HepG2 (cell line): ENCODE data around the gene LDLR. TPM values are rescaled to one million over a fixed set of nuclear protein-coding genes. Genes with fewer than 3 reads are reported as not detected.
A peak's percentile ranks its signal among the peaks of the same experiment; 100 is the strongest.

Experiments
- ATAC-seq: fragments of 200-7000 bp; cut with Tn5 transposase; 3 replicates; pipeline ENCODE4 v1.9.1; 2020; ENCODE audit warnings: mild to moderate bottlenecking, moderate library complexity
- BruUV-seq: library from RNA; stranded (reverse); fragments of 400-500 nt; replicated peaks from 2 replicates; lab custom pipeline; 2021; lab: Mats Ljungman, UMichigan
- CTCF ChIA-PET: fragments of 300-600 bp; formaldehyde crosslinking; extraction: SDS; loops from one replicate; lab custom pipeline; 2021; ENCODE audit warnings: low total read pairs, inconsistent platforms, low intra/inter-chr PET ratio; lab: Yijun Ruan, JAX
- POLR2A ChIA-PET: fragments of 350-600 bp; sonication (Branson Sonifier 250); formaldehyde crosslinking; loops from one replicate; lab custom pipeline; 2020; ENCODE audit warnings: antibody characterized with exemption, inconsistent platforms; lab: Yijun Ruan, JAX
- DNase-seq: peaks from one replicate; pipeline ENCODE4 v3.0.0-alpha.2; 2015; ENCODE audit warnings: low spot score
- FAIRE-seq: peaks from 3 replicates; lab custom pipeline; 2011; peaks lifted over from hg19 to GRCh38; lab: Jason Lieb, UNC
- H2AFZ ChIP-seq: one replicate; pipeline ENCODE4 v1.6.1; 2011; ENCODE audit warnings: low read length, inconsistent platforms
- H3K27ac ChIP-seq: fragments of 300-600 bp; 3 replicates; pipeline ENCODE4 v1.8.0; 2011; ENCODE audit warnings: mixed run types, mild to moderate bottlenecking, mixed read lengths, low read length, inconsistent platforms; ENCODE audit not compliant: insufficient read depth; ENCODE audit errors: extremely low read length
- H3K27me3 ChIP-seq, 2 experiments: fragments of 200-600 bp in 1 of 2; 2 replicates in 1 of 2; 3 replicates in 1 of 2; pipeline versions ENCODE4 v1.6.0 to v1.8.0; 2011; ENCODE audit warnings: low read length in 2 of 2, mild to moderate bottlenecking in 2 of 2, moderate library complexity in 2 of 2, inconsistent platforms in 1 of 2; ENCODE audit not compliant: insufficient read depth in 2 of 2, control insufficient read depth in 1 of 2
- H3K36me3 ChIP-seq, 2 experiments: fragments of 200-600 bp in 1 of 2; replicated peaks in 1 of 2; 2 replicates in 1 of 2; 3 replicates in 1 of 2; pipeline versions ENCODE4 v1.5.1 to v1.8.0; 2011; ENCODE audit warnings: low read length in 2 of 2, inconsistent platforms in 1 of 2; ENCODE audit not compliant: insufficient read depth in 2 of 2, control insufficient read depth in 1 of 2
- H3K4me1 ChIP-seq: 2 replicates; pipeline ENCODE4 v1.5.1; 2012; ENCODE audit warnings: low read length, inconsistent platforms; ENCODE audit not compliant: insufficient read depth
- H3K4me2 ChIP-seq: 2 replicates; pipeline ENCODE4 v1.6.0; 2011; ENCODE audit warnings: low read depth, low read length, inconsistent platforms
- H3K4me3 ChIP-seq, 3 experiments: fragments of 200-600 bp in 1 of 3; sonication (generic), shearing (Covaris generic) in 1 of 3; replicated peaks in 1 of 3; 2 replicates each; pipeline ENCODE4 v1.5.1; 2011 to 2016; ENCODE audit warnings: low read length in 3 of 3, inconsistent platforms in 2 of 3, low read depth in 2 of 3, mild to moderate bottlenecking in 2 of 3, control low read depth in 1 of 3, mixed read lengths in 1 of 3; ENCODE audit not compliant: insufficient read depth in 1 of 3
- H3K79me2 ChIP-seq: one replicate; pipeline ENCODE4 v1.6.1; 2011; ENCODE audit warnings: low read length, inconsistent platforms; ENCODE audit not compliant: insufficient read depth
- H3K9ac ChIP-seq: 2 replicates; pipeline ENCODE4 v1.6.0; 2011; ENCODE audit warnings: mild to moderate bottlenecking, low read depth, low read length, inconsistent platforms; ENCODE audit not compliant: insufficient read depth
- H3K9me3 ChIP-seq: 2 replicates; pipeline ENCODE4 v1.5.1; 2012; ENCODE audit warnings: mild to moderate bottlenecking, low read length
- H4K20me1 ChIP-seq: 2 replicates; pipeline ENCODE4 v1.6.0; 2011; ENCODE audit warnings: inconsistent platforms, mild to moderate bottlenecking, low read length, moderate library complexity; ENCODE audit not compliant: insufficient read depth
- AGO2 ChIP-seq: fragments of 200-400 bp; formaldehyde crosslinking; optimal IDR thresholded peaks from 2 replicates; pipeline ENCODE3; 2017; ENCODE audit warnings: mild to moderate bottlenecking, low read depth, low read length, moderate library complexity
- AHR ChIP-seq: IDR thresholded peaks from 2 replicates; pipeline ENCODE4 v1.6.1; 2018; ENCODE audit warnings: missing genetic modification reagents, missing compliant biosample characterization
- BHLHE40 ChIP-seq: IDR thresholded peaks from 2 replicates; pipeline ENCODE4 v1.6.1; 2011; ENCODE audit warnings: low read length, improper control_type of control experiment
- ELF3 ChIP-seq: IDR thresholded peaks from 2 replicates; pipeline ENCODE4 v1.6.1; 2016; ENCODE audit warnings: missing genetic modification reagents, missing compliant biosample characterization
- HNF4A ChIP-seq: sonication (generic); formaldehyde crosslinking; IDR thresholded peaks from 2 replicates; pipeline ENCODE4 v1.4.0; 2020; ENCODE audit warnings: missing genetic modification reagents
- HOXA9 ChIP-seq: sonication (generic); formaldehyde crosslinking; IDR thresholded peaks from 2 replicates; pipeline ENCODE4 v1.8.1; 2022; ENCODE audit warnings: missing genetic modification reagents, mild to moderate bottlenecking, moderate library complexity, borderline replicate concordance
- PAF1 ChIP-seq: IDR thresholded peaks from 2 replicates; pipeline ENCODE4 v1.6.1; 2016; ENCODE audit warnings: missing genetic modification reagents, missing compliant biosample characterization
- PHF21A ChIP-seq: sonication (generic); formaldehyde crosslinking; IDR thresholded peaks from 2 replicates; pipeline ENCODE4 v1.5.0; 2020; ENCODE audit warnings: mild to moderate bottlenecking, missing genetic modification reagents
- POLR2A ChIP-seq, 2 experiments: IDR thresholded peaks; 2 replicates each; pipeline ENCODE4 v1.6.1; 2011; ENCODE audit warnings: low read depth in 2 of 2, low read length in 2 of 2, mild to moderate bottlenecking in 1 of 2, moderate library complexity in 1 of 2; ENCODE audit not compliant: insufficient read depth in 1 of 2
- RBM22 ChIP-seq: fragments of 200-400 bp; formaldehyde crosslinking; optimal IDR thresholded peaks from 2 replicates; pipeline ENCODE3; 2017; ENCODE audit warnings: mild to moderate bottlenecking, low read length, moderate library complexity
- SMAD9 ChIP-seq: sonication (generic); formaldehyde crosslinking; IDR thresholded peaks from 2 replicates; pipeline ENCODE4 v1.5.1; 2020; ENCODE audit warnings: mild to moderate bottlenecking, missing genetic modification reagents
- TBP ChIP-seq: sonication (generic); formaldehyde crosslinking; IDR thresholded peaks from 2 replicates; pipeline ENCODE4 v1.5.0; 2020; ENCODE audit warnings: missing genetic modification reagents
- ZNF335 ChIP-seq: sonication (generic); formaldehyde crosslinking; IDR thresholded peaks from 2 replicates; pipeline ENCODE4 v1.4.0; 2020; ENCODE audit warnings: missing genetic modification reagents
- ZSCAN29 ChIP-seq: sonication (generic); formaldehyde crosslinking; conservative IDR thresholded peaks from 2 replicates; pipeline ENCODE4 v1.4.0; 2020; ENCODE audit warnings: mild to moderate bottlenecking, missing genetic modification reagents
- WGBS: methylation state at CpG from one replicate; pipeline ENCODE4 v1.1.6; 2017; ENCODE audit warnings: low lambda C conversion rate; 5-methylcytosine and 5-hydroxymethylcytosine counted together
- in situ Hi-C: cut with HindIII; loops from 2 replicates; pipeline ENCODE4 v1.10.0; 2017; ENCODE audit warnings: low pct_unique_long_range_greater_than_20kb; ENCODE audit not compliant: extremely low pct_ligation_motif_present
- intact Hi-C: fragments of 100-400 bp; cut with micrococcal nuclease; formaldehyde crosslinking; loops from one replicate; pipeline ENCODE4 v1.10.0; 2022; ENCODE audit not compliant: unreplicated experiment
- polyA plus RNA-seq, 8 experiments: library from polyadenylated mRNA; depleted of rRNA in 3 of 8; stranded (reverse) in 7 of 8; unstranded in 1 of 8; fragments of >200 nt; fragmentation: Illumina TruSeq in 4 of 8; extraction: Trizol in 4 of 8; gene quantifications; 2 replicates each; pipeline versions ENCODE4 v1.2.1 to v1.2.3, GENCODE V29; 2011 to 2016; ENCODE audit warnings: low read depth in 4 of 8, missing spikeins in 1 of 8, mixed read lengths in 1 of 8; ENCODE audit not compliant: insufficient read depth in 1 of 8
- total RNA-seq, 5 experiments: library from RNA; depleted of rRNA; stranded (reverse); fragments of >200 nt; fragmentation: Illumina TruSeq; extraction: Trizol; gene quantifications; 2 replicates each; pipeline ENCODE4 v1.2.3, GENCODE V29; 2016; ENCODE audit warnings: low read depth in 1 of 5
- TF ChIP-seq, protein P1 (sequence below): sonication (generic); formaldehyde crosslinking; IDR thresholded peaks from 2 replicates; pipeline ENCODE4 v1.5.0; 2020; ENCODE audit warnings: mild to moderate bottlenecking, missing genetic modification reagents, borderline replicate concordance

The LDLR gene
- total and polyA plus RNA-seq, 2 of the 13 experiments (the other 11 are each of a cell fraction or from before 2014, with no cell fraction given): 51.6 to 92.5 TPM

DNA sequence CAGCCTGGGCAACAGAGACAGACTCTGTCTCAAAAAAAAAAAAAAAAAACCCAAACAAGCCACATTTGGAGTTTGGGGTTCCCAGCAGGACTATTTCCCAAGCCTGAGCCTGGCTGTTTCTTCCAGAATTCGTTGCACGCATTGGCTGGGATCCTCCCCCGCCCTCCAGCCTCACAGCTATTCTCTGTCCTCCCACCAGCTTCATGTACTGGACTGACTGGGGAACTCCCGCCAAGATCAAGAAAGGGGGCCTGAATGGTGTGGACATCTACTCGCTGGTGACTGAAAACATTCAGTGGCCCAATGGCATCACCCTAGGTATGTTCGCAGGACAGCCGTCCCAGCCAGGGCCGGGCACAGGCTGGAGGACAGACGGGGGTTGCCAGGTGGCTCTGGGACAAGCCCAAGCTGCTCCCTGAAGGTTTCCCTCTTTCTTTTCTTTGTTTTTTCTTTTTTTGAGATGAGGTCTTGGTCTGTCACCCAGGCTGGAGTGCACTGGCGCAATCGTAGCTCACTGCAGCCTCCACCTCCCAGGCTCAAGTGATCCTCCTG, 26.7 kb downstream of the LDLR start:
- 95% methylated on average over 11 of the region's 11 CpGs for WGBS
- CTCF ChIA-PET: no interaction called here
- DNase-seq: no peak
- Histone ChIP-seq H3K27ac (no peak overlapping the region), H3K4me2 (no peak overlapping the region), H3K36me3 (peaks cover 48 to 85% of the 10 kb centered on the region in 2 experiments), H3K79me2 (peaks cover 2% of the 10 kb centered on the region), H3K4me3 (no peak overlapping the region), H4K20me1 (peaks cover 31% of the 10 kb centered on the region)
- no peak for FAIRE-seq
- ATAC-seq: no peak
- intact Hi-C loops: no loop called here
- POLR2A ChIA-PET: no interaction called here
- TF ChIP-seq AGO2 (peak; percentile 11), BHLHE40 (no peak), HOXA9 (CRISPR knock-in tag) (0 out of 2 replicates have a peak, but pooled peaks have one; percentile 17), RBM22 (peak; percentile 51), POLR2A (IDR thresholded peaks at IDR 0.05; ENCODE audit: insufficient read depth in 1 of 2, low read depth in 2 of 2, low read length in 2 of 2) (no peak), PHF21A (CRISPR knock-in tag) (no peak), ZSCAN29 (CRISPR knock-in tag) (no peak)
- TF ChIP-seq, all 625 proteins: peak for 3
- in situ Hi-C loops: no loop called here
- H2AFZ ChIP-seq: no peak overlapping the region
- no TSS peak for BruUV-seq
- no peaks in the 10 kb centered on the region for H3K27me3 ChIP-seq
- no peak overlapping the region for H3K9ac ChIP-seq
- H3K4me1 ChIP-seq: no peaks in the 10 kb centered on the region
- H3K9me3 ChIP-seq: no peaks in the 10 kb centered on the region

DNA sequence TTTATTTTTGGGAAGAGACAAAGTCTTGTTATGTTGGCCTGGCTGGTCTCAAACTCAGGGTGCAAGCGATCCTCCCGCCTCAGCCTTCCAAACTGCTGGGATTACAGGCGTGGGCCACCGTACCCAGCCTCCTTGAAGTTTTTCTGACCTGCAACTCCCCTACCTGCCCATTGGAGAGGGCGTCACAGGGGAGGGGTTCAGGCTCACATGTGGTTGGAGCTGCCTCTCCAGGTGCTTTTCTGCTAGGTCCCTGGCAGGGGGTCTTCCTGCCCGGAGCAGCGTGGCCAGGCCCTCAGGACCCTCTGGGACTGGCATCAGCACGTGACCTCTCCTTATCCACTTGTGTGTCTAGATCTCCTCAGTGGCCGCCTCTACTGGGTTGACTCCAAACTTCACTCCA, 27.2 kb downstream of the LDLR start:
- no peaks in the 10 kb centered on the region for H3K27me3 ChIP-seq
- no peak for DNase-seq
- 100% methylated on average over 7 of the region's 9 CpGs for WGBS
- no peaks in the 10 kb centered on the region for H3K9me3 ChIP-seq
- in situ Hi-C loops: no loop called here
- H2AFZ ChIP-seq: no peak overlapping the region
- no peak for ATAC-seq
- H3K79me2 ChIP-seq: peaks cover 2% of the 10 kb centered on the region
- intact Hi-C loops: no loop called here
- peaks cover 43 to 82% of the 10 kb centered on the region in 2 experiments for H3K36me3 ChIP-seq
- POLR2A ChIA-PET: no interaction called here
- FAIRE-seq: no peak
- peaks cover 27% of the 10 kb centered on the region; the same call in 1 of the 2 replicates for H4K20me1 ChIP-seq
- CTCF ChIA-PET: no interaction called here
- H3K4me3 ChIP-seq: no peak overlapping the region
- BruUV-seq: no TSS peak
- no peak overlapping the region for H3K9ac ChIP-seq
- H3K4me2 ChIP-seq: no peak overlapping the region
- H3K27ac ChIP-seq: no peak overlapping the region
- H3K4me1 ChIP-seq: no peaks in the 10 kb centered on the region
- 0 out of 4 replicates have a peak, but pooled peaks of 1 of the 2 experiments have one; percentile 37 for TF ChIP-seq POLR2A (IDR thresholded peaks at IDR 0.05; ENCODE audit: insufficient read depth in 1 of 2, low read depth in 2 of 2, low read length in 2 of 2)
- no peak for TF ChIP-seq SMAD9 (CRISPR knock-in tag)
- 0 out of 2 replicates have a peak, but pooled peaks have one; percentile 8 for TF ChIP-seq HOXA9 (CRISPR knock-in tag)
- TF ChIP-seq RBM22: peak; percentile 83
- TF ChIP-seq TBP (CRISPR knock-in tag): no peak
- TF ChIP-seq PAF1 (CRISPR knock-in tag): no peak
- no peak for TF ChIP-seq ELF3 (CRISPR knock-in tag)
- TF ChIP-seq HNF4A (CRISPR knock-in tag): no peak
- TF ChIP-seq AHR (CRISPR knock-in tag): no peak
- TF ChIP-seq ZNF335 (CRISPR knock-in tag): no peak
- TF ChIP-seq, protein P1, sequence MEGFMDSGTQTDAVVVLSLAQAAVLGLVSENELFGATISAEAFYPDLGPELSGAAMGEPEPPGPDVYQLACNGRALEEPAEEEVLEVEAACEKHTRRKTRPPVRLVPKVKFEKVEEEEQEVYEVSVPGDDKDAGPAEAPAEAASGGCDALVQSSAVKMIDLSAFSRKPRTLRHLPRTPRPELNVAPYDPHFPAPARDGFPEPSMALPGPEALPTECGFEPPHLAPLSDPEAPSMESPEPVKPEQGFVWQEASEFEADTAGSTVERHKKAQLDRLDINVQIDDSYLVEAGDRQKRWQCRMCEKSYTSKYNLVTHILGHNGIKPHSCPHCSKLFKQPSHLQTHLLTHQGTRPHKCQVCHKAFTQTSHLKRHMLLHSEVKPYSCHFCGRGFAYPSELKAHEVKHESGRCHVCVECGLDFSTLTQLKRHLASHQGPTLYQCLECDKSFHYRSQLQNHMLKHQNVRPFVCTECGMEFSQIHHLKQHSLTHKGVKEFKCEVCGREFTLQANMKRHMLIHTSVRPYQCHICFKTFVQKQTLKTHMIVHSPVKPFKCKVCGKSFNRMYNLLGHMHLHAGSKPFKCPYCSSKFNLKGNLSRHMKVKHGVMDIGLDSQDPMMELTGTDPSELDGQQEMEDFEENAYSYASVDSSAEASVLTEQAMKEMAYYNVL (CRISPR knock-in tag): no peak
